Islet of Langerhans (tissue), 1 donor: ENCODE measurements around the gene ATP1B2.
"Not testable (repeated sequence)": the region's sequence is repeated elsewhere in the genome, so short reads cannot be mapped to it uniquely, and the experiment has no call there.

Experiments
- FAIRE-seq: peaks from one replicate; lab custom pipeline; 2011; peaks lifted over from hg19 to GRCh38; lab: Jason Lieb, UNC

ATP1B2 gene

DNA sequence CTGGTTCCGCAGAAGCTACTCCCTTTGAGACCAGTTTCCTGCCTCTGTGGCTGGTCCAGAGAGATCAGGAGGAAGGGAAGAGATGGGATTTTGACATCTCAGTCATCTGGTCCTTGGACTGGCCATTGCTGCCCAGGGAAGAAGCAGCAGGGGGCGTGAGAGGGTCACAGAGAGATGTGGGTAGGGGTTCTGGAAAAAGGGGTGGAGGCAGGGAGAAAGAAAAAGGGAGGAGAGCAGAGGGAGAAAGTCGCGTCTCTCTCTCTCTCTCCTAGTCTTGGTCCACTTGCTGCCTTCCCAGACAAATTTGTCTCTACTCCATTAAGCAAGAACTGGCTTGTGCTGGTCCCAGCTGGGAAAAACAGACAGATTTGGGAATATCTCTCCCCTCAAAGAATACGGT lies 16.3 kb upstream of the ATP1B2 start:
- no peak for FAIRE-seq

DNA sequence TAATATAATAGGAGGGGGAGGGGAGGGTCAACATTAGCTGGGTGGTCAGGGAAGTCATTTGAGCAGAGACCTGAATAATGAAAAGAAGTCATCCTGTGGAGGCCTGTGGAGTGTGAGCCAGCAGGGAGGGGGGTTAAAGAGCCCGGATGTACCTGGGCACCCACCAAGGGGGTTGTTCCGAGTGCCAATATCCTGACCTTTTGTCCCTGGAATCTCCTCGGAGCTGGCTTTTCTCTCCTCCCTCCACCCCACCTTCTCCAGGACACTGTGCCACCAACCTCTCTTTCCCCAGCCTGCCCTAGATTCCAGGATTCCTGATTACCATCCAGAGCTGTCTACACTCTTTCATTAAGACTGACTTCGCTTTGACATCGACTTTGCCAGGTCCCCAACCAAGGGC lies 14.6 kb upstream of the ATP1B2 start:
- no peak for FAIRE-seq

DNA sequence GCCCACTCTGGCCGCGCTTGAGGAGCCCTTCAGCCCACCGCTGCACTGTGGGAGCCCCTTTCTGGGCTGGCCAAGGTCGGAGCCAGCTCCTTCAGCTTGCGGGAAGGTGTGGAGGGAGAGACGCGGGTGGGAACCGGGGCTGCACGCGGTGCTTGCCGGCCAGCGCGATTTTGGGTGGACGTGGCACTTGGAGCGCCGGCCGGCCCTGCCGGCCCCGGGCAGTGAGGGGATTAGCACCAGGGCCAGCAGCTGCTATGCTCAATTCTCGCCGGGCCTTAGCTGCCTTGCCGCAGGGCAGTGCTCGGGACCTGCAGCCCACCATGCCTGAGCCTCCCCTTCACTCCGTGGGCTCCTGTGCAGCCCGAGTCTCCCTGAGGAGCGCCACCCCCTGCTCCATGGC lies 9.9 kb upstream of the ATP1B2 start:
- no peak for FAIRE-seq

DNA sequence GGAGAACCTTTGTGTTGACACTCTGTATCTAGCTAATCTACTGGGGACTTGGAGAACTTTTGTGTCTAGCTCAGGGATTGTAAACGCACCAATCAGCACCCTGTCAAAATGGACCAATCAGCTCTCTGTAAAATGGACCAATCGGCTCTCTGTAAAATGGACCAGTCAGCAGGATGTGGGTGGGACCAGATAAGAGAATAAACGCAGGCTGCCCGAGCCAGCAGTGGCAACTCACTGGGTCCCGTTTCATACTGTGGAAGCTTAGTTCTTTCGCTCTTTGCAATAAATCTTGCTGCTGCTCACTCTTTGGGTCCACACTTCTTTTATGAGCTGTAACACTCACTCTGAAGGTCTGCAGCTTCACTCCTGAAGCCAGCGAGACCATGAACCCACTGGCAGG lies 9.1 kb upstream of the ATP1B2 start:
- FAIRE-seq: not testable (repeated sequence)

DNA sequence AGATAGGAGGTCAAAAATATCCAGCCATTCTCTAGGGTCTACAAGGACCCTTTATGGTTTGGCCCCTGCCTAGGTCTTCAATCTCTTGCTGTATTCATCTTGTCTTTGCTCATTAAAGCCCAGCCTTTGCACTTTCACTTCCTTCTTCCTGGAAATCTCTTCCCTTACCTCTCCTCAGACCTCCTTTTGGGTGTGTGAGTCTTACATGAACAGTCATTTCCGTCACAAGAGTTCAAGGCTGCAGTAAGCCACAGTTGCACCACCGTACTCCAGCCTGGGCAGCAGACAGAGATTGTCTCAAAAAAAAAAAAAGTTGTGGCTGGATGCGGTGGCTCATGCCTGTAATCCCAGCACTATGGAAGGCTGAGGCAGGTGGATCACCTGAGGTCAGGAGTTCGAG lies 6.0 kb upstream of the ATP1B2 start:
- no peak for FAIRE-seq

DNA sequence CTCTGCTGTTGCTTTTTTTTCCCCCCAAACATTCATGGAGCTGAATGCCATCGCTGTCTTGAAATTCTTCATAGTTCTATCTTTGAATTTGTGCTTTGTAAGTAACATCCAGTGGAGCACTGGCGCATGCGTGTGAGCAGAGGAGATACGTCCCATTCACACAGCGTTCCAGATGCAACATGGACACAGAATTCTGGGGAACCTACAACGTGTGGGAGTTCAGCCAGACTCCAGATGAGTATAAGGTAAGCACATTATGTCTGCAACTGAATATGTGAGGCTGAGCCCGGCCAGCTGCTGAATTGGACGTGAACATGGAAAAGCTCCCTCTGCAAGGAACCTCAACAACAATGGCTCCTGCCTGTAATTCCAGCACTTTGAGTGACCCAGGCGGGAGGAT lies 4.3 kb upstream of the ATP1B2 start:
- no peak for FAIRE-seq

DNA sequence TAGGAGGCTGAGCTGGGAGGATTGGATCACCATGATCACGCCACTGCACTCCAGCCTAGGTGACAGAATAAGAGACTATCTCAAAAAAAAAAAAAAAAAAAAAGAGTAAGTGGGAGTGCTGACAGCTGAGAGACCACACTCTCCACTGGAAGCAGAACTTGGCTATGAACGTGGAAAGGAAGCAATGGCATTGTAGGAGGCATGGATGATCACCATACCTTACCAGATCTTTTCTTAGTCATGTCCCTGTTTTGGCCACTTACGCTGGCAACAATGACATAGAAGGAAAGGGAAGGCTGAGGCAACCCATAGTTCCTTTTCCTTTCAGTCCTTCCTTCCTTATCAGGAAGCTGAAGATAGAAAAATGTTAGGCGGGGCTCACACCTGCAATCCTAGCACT lies 3.7 kb upstream of the ATP1B2 start:
- FAIRE-seq: no peak

DNA sequence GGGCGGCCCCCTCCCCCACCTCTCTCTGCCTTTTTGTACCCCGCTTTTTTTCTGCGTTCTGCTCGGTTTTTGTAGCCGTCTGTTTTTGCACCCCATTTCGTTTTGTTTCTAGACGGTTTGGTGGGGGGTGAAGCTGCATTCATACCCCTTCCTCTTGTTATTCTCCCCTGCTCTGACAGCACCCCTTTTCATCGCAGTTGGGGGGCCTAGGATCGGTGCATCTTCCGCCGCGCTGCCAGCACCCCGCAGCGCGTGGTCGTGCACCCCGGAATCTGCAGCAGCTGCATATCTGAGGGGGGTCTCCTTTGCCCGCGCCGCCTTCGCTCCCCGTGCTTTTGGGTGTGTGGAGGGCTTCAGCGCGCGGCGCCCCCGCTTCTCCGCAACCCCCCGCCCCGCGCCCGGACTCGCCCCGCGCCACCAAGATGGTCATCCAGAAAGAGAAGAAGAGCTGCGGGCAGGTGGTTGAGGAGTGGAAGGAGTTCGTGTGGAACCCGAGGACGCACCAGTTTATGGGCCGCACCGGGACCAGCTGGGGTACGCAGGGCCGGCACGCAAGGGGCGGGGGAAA lies 455 bp downstream of the ATP1B2 start:
- FAIRE-seq: no peak

DNA sequence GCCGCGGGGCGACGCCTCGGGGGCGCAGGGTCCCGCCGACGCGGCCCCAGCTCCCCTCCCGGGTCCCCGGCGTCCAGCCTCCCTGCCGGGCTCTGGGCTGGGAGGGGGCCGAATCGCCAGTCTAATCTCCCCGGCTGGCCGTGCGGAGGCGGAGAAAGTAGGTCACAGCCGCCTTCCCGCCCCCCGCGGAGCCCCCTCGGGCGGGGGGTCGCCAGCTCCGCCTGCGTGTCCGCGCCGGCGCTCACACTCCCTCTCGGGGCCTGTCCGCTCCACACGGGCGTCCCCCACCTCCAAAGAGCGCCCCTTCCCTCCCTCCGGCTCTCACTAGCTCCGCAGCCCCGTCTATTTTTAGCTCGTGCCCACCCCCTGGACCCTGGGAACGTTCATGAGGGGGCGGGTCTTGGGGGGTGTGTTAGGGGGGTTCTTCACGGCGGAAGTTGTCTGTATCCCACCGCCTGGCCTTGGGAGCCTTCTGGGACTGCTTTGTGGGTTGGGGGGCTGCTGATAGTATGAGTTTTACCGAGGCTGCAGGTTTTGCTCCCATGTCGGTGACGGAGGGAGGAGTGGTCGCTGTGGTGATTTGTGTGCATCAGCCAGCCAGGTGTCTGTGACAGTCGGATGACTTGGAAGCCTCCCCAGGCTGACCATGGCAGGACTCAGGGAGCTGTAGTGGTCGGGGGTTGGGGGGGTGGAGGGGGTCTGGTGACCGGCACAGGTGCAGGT lies 1.1 kb downstream of the ATP1B2 start:
- FAIRE-seq: no peak

DNA sequence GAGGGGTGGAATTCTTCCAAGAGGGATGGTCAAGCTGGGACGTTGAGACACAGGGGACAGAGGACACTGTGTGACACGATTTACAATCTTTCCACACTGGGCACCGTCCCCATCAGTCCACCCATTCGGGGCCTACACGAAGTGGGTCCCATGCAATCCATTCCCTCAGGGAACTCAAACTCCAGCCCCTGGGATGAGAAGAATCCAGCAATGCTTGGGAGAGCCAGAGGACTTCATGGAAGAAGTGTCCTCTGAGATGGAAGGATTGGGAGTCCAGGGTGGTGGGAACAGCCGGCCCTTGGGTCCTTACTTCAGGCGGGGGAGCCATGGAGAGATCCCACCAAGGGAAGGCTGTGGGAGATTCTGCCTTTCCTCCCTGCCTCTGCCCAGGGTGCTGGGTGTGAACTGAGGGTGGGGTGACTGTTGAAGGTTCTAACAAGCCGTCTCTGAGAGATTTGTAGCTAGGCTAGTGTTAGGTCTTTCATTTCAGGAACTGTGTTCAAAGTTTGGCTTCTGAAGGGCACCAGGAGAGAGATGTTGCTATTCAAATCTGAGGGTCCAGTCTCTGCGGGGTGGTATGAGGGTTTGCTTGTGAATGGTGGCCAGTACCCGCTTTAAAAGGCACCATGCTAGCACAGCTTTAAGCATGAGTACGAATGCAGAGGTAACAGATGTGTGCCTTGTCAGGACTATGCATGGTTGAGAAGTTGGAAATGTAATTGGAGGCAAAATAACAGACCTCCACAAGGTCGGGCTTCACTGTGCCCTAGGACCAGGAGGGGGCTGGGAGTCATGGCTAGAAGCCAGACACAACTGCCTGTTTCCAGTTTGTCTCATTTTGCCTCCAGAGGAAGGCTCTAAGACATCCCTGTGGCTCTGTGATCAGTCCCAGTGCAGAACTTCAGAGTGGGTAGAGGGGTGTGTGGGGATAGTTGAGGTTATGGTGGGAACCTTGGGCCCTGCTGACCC lies 1.9 kb downstream of the ATP1B2 start:
- FAIRE-seq: no peak

DNA sequence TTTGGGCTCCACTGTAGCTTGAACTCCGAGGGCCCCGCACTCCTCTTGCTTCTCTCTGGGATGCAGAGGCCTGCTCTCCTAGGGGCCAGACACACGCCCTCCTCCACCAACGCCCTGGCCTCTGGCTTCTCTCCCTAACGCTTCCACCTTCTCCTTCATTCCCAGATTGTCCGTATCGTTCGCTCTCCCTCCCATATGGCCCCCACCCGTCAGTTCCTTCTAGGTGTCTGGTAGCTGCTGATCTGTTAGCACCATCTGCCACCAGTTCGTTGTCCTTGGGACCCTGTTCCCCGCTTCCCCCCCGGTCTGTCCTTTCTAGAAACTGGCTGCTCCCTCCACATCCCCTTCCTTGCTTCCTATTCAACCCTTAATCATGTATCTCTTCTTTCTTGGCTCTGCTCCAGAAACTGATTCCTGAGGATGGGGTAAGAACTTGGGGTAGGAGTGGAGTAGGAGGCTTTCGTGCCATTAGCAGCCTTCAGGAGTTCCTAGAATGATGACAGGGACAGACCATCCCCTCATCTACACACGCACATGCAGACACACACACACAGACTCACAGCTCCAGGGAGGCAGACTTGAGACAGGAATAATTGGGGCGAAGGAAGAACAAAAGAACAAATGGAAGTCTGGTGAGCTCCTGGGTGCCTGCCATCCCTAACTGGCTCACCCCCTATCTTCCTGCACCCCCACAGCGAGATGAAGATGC lies 4.3 kb downstream of the ATP1B2 start:
- FAIRE-seq: no peak

DNA sequence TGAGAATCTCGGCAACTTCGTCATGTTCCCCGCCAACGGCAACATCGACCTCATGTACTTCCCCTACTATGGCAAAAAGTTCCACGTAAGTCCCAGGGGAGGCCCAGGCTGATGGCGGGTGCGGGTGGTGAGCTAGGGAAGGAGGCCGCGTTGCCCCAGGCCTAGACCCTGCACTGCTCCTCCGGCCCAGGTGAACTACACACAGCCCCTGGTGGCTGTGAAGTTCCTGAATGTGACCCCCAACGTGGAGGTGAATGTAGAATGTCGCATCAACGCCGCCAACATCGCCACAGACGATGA lies 4.8 kb downstream of the ATP1B2 start:
- FAIRE-seq: no peak

DNA sequence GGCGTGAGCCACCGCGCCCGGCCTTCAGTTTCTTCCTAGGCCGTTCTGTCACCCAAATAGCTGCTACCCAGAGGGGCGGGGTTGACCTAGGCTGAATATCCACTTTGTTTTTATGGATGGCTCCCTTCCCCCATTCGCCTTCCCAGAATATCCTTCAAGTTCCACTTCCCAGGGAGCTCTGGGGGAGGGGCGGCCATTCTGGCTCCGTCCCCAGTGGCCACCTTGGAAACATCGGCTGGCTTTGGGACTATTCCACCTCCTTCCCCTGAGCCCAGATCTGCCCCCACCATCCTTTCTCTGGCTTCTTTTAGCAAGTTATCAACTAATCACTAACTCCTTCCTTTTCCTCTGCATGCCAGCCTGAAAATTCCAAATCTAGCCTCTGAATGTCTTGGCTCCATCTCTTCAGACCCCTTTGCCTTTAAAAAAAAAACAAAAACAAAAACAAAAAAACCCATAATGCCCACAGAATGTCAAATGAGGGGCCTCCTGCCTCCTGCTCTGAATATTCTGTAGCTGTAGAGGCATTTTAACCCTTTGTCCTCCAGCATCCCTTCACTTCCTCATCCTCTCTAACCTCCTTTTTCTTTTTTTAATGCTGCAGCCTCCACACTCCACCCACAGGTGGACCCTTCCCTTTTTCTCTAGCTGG lies 6.4 kb downstream of the ATP1B2 start:
- FAIRE-seq: no peak

DNA sequence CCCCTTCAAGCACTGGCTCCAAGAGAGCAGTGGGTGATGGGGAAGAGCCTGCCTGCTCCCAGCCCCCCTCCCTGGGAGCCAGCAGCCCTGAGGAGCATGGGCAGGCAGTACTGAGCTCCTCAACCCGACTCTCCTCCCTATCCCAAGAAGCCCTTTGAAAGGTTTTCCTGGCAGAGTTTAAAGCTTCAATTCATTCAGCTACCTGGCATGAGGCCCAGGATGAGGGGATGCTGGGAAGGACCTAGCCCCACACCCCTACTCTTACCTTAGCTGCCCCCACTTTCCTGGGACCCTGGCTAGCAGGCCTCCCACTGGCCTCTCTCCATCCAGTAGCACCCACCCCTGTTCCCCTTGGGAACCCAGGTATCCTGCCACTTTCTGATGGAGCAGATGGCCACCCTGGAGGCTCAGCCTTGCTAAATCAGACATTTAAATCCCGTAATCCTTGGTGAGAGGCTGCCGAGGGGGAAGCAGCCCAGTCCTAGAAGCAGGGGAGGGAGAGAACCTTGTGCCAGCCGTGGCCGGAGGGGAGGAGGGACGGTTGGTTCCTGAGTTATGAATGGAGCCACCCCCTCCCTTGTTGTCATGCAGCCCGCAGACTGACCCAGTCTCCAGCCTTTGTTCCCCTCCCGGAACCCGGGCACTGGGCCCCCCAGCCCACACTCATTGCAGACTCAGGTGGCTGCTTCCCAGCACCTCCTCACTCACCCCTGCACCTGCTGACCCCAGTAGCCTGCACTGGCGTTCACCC lies 17.1 kb downstream of the ATP1B2 start:
- no peak for FAIRE-seq

DNA sequence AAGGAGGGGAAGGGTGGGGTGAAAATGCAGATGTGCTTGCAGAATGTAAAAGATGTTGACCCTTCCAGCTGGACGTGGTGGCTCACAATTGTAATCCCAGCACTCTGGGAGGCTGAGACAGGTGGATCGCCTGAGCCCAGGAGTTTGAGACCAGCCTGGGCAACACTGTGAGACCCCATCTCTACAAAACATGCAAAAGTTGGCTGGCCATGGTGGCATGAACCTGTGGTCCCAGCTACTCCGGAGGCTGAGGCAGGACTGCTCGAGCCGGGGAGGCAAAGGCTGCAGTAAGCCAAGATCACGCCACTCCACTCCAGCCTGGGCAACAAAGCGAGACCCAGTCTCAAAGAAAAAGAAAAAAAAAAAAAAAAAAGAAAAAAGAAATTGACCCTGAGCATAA lies 17.8 kb downstream of the ATP1B2 start:
- no peak for FAIRE-seq

DNA sequence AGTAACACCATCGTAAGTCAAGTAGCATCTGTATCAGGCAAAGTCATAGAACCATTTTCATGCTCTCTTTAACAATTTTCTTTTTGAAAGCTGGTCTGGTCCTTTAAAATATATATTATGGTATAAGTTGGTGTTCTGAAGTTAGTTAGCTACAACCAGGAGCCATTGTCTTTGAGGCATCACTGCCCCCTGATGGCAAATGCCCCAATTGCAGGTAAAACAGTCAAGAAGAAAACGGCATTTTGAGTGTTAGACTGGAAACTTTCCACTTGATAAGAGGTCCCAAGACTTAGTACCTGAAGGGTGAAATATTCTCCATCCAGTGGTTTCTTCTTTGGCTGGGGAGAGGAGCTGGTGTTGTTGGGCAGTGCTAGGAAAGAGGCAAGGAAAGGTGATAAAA lies 22.5 kb downstream of the ATP1B2 start:
- no peak for FAIRE-seq

DNA sequence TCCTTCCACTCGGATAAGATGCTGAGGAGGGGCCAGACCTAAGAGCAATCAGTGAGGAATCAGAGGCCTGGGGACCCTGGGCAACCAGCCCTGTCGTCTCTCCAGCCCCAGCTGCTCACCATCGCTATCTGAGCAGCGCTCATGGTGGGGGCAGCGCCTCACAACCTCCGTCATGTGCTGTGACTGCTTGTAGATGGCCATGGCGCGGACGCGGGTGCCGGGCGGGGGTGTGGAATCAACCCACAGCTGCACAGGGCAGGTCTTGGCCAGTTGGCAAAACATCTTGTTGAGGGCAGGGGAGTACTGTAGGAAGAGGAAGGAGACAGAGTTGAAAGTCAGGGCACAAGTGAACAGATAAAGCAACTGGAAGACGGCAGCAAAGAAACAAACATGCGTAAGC lies 24.2 kb downstream of the ATP1B2 start:
- no peak for FAIRE-seq

DNA sequence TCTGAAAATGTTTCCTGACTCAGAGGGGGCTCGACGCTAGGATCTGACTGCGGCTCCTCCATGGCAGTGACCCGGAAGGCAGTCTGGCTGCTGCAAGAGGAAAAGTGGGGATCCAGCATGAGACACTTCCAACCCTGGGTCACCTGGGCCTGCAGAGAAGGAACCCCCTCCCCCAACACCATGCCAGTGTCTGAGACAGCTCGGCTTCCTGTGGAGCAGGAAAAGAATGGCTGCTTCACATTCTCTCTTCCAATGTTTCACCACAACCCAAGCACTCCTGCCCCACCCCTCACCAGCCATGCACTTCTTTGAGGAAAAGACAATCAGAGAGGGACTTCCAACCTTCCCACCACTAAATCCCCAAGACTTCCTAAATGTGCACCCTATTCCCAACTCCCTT lies 25.8 kb downstream of the ATP1B2 start:
- FAIRE-seq: no peak

DNA sequence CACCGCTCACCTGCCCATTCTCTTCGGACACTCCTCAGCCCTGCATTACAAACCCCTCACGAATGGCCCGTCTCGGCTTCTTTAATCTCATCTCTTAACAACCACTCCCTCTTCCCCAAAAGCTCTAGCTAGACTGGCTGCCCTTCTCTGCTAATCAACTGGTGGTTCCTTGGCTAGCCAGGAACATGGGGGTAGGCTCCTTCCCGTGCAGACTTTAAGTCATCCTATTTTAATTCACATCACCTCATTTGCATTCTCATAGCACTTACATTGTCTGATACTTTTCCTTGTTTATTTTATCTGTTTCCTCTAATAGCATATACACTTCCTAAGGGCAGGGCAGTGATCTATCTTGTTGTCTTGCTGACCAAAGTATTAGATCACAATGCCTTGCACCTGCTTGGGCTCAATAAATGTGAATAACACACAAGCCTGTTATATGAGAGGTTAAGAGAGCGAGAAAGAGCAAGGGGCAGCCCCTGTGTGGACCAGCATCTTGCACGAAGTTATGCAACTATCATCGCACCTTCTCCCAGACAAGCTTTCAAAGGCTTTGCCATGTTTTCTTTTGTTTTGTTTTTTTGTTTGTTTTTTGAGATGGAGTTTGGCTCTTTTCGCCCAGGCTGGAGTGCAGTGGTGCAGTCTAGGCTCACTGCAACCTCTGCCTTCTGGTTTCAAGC lies 26.8 kb downstream of the ATP1B2 start:
- no peak for FAIRE-seq

DNA sequence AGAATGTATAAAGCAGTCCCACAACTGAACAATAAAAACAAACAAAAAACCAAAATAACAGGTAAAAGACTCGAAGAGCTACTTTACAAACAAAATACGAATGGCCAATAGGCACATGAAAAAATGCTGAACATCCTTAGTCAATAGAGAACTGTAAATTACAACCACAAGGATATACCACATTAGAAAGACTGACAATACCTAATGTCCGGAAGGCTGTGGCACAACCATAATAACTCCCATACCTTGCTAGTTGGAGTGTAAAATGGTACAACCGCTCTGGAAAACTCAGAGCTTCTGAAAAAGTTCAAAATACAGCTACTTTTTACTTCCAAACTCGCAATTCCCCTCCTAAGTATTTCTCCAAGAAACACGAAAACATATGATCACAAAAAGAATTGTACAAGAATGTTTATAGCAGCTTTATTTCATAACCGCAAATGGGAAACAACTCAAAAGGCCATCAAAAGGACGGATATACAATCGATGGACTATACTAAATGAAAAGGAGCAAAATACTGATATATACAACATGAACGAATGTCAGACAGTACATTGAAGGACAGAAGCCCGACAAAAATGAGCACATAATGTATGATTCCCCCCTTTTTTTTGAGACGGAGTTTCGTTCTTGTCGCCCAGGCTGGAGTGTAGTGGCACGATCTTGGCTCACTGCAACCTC lies 34.3 kb downstream of the ATP1B2 start:
- FAIRE-seq: no peak
